22Rv1 (cell line): ENCODE data around the gene THSD4.

Source experiments
- H3K27ac ChIP-seq: fragments of 450-650 bp; 2 replicates; pipeline ENCODE4 v1.5.1; 2017
- CTCF ChIP-seq: fragments of 450-650 bp; IDR thresholded peaks from 2 replicates; pipeline ENCODE4 v1.5.1; 2017; ENCODE audit warnings: mild to moderate bottlenecking
- ZFX ChIP-seq: fragments of 450-650 bp; IDR thresholded peaks from 2 replicates; pipeline ENCODE4 v1.6.1; 2017; ENCODE audit warnings: antibody characterized with exemption, borderline replicate concordance

THSD4 gene

GRCh38 chr15:71462638-71463037 lies 347.4 kb downstream of the THSD4 start:
- no peak overlapping the region for H3K27ac ChIP-seq
- TF ChIP-seq ZFX (no peak), CTCF (no peak)

GRCh38 chr15:71463156-71463665 lies 347.9 kb downstream of the THSD4 start:
- TF ChIP-seq CTCF (no peak), ZFX (no peak)
- no peak overlapping the region for H3K27ac ChIP-seq

- TF ChIP-seq ZFX, result no peak
- no peak for TF ChIP-seq CTCF
- no peak overlapping the region for H3K27ac ChIP-seq
Observed at GRCh38 chr15:71465131-71465955, 350.1 kb downstream of the THSD4 start.

GRCh38 chr15:71468715-71469114 lies 353.4 kb downstream of the THSD4 start:
- TF ChIP-seq ZFX, result no peak
- H3K27ac ChIP-seq, result no peak overlapping the region

GRCh38 chr15:71469413-71469812 lies 354.1 kb downstream of the THSD4 start:
- TF ChIP-seq CTCF (no peak), ZFX (no peak)
- H3K27ac ChIP-seq, result no peak overlapping the region

- H3K27ac ChIP-seq, result no peak overlapping the region
- TF ChIP-seq ZFX (no peak), CTCF (no peak)
Observed at GRCh38 chr15:71471347-71471746, 356.1 kb downstream of the THSD4 start.

- H3K27ac ChIP-seq, result no peak overlapping the region
- TF ChIP-seq CTCF (no peak), ZFX (no peak)
Observed at GRCh38 chr15:71472566-71472965, 357.3 kb downstream of the THSD4 start.
